Putamen (tissue), 1 donor: Measurements from ENCODE around the gene C10orf90.
A peak's percentile ranks its signal among the peaks of the same experiment; 100 is the strongest.

Source experiments
- DNase-seq: peaks from one replicate; pipeline ENCODE4 v3.0.0-alpha.2; 2016; ENCODE audit warnings: low spot score

C10orf90 gene

DNA sequence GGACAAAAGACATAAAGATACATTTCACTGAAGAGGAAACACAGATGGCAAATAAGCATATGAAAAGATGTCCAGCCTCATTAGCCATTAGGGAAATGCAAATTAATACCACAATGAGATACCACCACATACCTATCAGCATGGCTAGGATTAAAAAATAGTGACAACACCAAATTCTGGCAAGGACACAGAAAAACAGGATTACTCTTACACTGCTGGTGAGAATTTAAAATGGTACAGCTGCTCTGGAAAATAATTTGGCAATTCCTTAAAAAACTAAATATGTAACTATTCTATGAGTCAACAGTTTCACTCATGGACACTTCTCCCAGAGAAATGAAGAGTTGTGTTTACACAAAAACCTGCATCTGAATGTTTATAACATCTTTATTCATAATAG, 121.1 kb downstream of the C10orf90 start:
- no peak for DNase-seq

- no peak for DNase-seq
Observed at GRCh38 chr10:126544565-126544964, 125.9 kb downstream of the C10orf90 start.

DNA sequence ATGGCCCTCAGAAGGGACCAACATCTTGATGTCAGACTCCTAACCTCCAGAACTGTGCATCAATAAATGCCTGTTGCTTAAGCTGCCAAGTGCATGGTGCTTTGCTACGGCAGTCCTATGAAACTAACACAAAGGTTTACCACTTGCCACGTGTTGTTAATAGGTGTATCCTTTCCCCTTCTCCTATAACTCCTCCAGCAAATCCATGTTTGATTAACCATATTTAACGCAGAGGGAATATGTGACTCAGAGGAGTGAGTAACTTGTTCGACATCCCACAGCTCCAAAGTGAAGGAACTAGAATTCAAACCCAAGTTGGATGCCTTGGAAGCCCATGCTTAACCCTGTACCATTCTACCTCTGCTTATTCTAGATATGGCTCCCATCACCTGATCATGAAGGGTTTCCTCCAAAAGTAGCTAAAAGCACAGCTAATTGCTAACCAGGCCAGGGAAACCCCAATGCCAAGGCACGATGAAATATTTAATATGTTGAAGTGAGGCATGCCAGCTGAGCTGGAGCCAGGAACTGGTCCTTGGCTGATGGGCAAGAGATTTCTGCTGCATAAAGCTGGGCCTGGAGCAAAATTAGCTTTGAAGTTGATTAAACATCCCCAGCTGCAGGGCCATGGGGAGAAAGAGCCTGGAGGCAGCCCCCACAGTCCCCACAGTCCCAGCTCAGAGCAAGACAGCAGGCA, 131.9 kb downstream of the C10orf90 start:
- no peak for DNase-seq

- no peak for DNase-seq
Observed at GRCh38 chr10:126536656-126537055, 133.8 kb downstream of the C10orf90 start.

DNA sequence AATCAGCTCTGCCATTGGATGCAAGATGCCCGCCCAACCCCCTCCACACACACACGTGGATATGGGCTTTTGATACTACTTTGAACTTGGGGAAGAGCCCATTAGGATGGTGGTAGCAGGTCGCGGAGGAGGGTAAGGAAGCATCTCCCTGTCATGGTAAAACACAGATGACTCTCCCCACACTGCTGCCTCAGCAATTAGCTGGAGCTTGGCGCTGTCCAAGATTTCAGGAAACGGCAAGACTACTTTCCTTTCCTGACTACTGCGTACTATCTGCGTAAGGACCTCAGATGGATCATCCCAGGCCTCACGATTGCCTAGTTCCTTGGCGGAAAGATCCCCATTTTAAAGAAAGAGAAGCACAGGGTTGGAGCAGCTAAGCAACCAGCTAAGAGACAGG, 134.3 kb downstream of the C10orf90 start:
- no peak for DNase-seq

DNA sequence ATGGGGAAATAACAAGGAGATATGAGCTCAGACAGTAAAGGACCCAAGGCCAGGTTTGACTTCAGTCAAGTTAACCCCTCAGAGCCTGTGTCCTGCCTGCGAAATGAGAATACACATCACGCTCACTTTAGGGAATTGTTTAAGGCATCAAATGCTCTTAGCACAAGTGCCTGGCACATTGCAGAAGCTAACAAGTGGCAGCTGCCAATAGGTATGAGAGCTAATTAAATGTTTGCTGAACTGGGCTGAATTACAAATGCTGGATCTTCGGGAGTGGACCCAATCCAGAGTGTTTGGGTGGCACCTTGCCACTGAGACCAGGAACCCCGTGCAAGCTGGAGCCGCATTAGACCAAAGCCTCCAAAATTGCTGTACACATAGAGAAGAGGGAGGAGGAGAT, 136.8 kb downstream of the C10orf90 start:
- DNase-seq: no peak

GRCh38 chr10:126528315-126528835, 142.1 kb downstream of the C10orf90 start:
- DNase-seq: no peak

DNA sequence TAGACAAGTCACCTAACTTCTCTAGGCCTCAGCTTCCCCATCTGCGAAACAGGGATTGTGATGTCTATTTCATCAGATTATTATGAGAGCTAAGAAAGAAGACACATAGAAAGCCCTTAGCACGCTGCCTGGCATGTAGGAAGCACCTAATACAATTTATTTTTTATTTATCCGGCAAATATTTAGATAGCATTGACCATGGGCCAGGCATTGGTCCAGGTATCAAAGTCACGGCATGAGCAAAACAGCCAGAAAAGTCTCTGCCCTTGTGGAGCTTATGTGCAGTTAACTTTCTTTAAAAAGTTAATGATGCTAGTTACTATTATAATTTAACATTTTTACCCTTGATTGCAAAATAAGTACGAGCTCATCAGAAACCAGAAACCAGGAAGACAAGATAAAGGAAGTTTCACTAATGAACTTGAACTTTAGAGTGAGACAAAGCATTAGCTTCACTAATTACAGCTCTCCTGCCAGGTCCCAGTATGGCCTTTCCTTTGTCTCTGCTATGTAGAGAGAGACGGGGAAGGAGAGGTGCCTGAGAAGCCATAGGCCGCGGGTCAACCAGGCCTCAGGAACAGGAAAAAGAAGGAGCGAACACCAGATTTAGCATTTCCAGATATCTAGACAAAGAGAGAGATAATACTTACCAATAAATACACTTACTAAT, 142.7 kb downstream of the C10orf90 start:
- DNase-seq: no peak

DNA sequence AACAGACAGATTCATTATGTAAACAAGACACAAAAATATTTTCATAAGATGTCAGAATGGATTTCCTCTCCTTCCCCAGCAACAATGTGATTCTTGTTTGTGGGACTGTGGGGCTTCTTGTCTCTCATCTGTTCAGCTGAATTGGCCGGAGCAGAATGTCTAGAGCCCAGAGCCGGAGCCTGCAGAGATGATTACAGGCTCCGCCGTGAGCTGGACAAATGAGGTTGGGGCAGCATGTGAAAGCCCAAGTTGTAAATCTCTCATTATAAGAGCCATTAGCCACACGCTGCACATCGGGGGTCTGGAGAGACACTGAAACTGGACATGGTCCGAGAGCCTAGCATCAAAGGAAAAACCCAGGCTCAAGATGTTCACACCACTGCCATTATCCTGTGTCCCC, 145.2 kb downstream of the C10orf90 start:
- peak; percentile 69 for DNase-seq

DNA sequence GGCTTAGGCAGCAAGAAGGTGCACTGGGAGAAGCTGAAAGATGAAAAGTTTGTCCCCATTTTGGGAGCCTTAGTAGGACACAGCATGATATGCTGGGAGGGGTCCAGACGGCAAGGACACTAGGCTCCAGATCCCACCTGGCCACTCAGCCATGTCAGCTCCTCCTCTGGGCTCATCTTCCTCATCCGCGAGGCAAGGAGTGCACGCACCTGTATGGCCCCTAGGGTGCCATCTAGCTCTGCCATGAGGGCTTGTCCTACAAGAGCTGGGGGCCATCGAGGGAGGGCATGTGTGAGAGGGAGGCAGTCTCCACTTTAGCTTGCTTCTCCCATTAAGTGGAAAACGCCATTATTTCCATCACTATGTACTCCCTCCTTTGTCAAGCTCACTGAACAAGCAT, 146.0 kb downstream of the C10orf90 start:
- DNase-seq: no peak

DNA sequence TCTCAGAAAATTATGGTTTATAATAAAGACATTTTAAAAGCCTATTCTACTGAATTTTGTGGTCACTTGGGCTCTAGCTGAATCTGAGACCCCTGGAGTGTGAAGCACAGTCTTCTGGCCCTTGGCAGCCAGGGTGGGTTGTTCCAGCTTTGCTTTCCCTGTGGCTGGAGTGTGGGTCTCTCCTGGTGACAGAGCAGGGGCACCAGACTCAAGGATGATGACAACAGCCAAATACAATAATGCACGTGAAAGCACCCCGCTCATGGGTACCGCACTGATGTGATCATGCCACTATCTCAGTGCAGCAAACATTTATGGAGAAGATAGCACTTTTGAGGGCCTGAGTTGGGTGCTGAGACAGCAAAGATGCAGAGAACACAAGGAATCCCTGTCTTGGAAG, 147.4 kb downstream of the C10orf90 start:
- no peak for DNase-seq

- no peak for DNase-seq
Observed at GRCh38 chr10:126521399-126521798, 149.1 kb downstream of the C10orf90 start.

DNA sequence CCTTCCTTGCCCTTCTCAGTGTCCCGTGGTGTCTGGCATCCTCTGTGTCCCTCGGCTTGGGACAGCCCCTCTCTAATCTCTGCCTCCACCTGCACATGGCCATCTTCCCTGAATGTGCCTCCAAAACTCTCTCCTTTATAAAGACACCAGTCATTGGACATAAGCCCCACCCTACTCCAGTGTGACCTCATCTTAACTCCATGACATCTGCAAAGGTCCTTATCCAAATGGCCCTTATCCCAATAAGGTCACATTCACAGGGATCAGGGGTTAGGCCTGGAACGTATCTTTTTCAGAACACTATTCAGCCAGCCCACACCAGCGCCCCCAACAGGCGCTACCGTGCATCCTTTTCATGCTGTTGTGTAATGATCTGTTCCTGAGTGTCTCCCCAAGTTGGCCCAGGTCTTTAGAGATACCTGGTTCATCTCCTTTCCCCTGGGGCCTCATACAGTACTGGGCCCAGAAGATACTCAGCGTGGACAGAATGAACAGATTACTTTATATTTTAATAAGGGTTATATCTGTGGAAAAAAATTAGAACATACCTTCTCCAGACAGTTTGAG, 149.7 kb downstream of the C10orf90 start:
- DNase-seq: no peak

- no peak for DNase-seq
Observed at GRCh38 chr10:126519992-126520391, 150.5 kb downstream of the C10orf90 start.

- no peak for DNase-seq
Observed at GRCh38 chr10:126519185-126519584, 151.3 kb downstream of the C10orf90 start.

- DNase-seq: no peak
Observed at GRCh38 chr10:126518218-126519080, 152.0 kb downstream of the C10orf90 start.

DNA sequence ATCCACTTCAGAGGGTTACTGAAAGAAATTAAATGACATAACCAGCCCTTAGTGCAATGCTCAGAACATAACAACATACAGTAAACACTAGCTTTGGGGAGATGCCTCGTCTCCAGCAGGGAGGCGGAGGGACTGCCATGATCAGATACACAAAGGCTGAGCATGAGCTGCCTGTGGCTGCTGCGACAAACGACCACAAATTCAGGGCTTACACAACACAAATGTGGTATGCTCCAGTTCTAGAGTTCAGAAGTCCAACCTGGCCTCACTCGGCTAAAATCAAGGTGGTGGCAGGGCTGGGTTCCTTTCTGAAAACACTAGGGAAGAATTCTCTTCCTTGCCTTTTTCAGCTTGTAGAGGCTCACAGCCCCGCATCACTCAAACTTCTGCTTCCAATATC, 154.0 kb downstream of the C10orf90 start:
- no peak for DNase-seq

- no peak for DNase-seq
Observed at GRCh38 chr10:126511917-126512479, 158.5 kb downstream of the C10orf90 start.

GRCh38 chr10:126509182-126509581, 161.3 kb downstream of the C10orf90 start:
- DNase-seq: no peak

GRCh38 chr10:126508535-126509040, 161.9 kb downstream of the C10orf90 start:
- DNase-seq: no peak

DNA sequence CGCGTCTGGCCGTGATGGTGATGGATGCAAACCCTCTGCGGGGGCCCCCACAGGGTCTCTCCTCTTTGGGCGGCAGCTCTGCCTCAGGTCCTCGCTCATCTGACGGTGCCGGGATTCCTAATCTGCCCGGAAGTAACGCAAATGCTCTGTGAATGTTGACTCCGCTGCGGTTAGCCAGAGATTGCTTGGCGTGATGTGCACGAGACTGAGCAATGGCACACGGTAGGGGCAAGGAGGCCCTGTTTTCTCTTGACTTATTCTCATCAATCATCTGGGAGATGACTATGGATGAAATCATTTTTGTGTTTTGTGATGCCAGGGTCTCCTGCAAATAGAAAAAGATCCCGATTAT, 165.8 kb downstream of the C10orf90 start:
- no peak for DNase-seq
